HG03175 (cell line): ENCODE measurements around the gene PLEKHG4B.

Source experiments
- ATAC-seq: cut with Tn5 transposase; IDR thresholded peaks from one replicate; pipeline ENCODE4 v1.9.1; 2021; ENCODE audit warnings: mild to moderate bottlenecking, moderate library complexity; ENCODE audit not compliant: unreplicated experiment

Gene PLEKHG4B

GRCh38 chr5:75331-76320 is 16.3 kb upstream of the PLEKHG4B start:
- no peak for ATAC-seq

- no peak for ATAC-seq
Measured at GRCh38 chr5:76358-77169, 15.4 kb upstream of the PLEKHG4B start.

GRCh38 chr5:77170-77501 is 14.8 kb upstream of the PLEKHG4B start:
- ATAC-seq = no peak

GRCh38 chr5:77546-77945 is 14.4 kb upstream of the PLEKHG4B start:
- ATAC-seq = no peak

GRCh38 chr5:77957-78804 is 13.8 kb upstream of the PLEKHG4B start:
- ATAC-seq = no peak

- no peak for ATAC-seq
Measured at GRCh38 chr5:78805-79149, 13.2 kb upstream of the PLEKHG4B start.

- no peak for ATAC-seq
Measured at GRCh38 chr5:79263-79662, 12.7 kb upstream of the PLEKHG4B start.

GRCh38 chr5:79821-80220 is 12.1 kb upstream of the PLEKHG4B start:
- ATAC-seq = no peak

- ATAC-seq = no peak
Measured at GRCh38 chr5:81391-82021, 10.5 kb upstream of the PLEKHG4B start.

GRCh38 chr5:82097-82496 is 9.9 kb upstream of the PLEKHG4B start:
- ATAC-seq = no peak

- ATAC-seq = no peak
Measured at GRCh38 chr5:82570-82969, 9.4 kb upstream of the PLEKHG4B start.

- ATAC-seq = no peak
Measured at GRCh38 chr5:83029-83428, 8.9 kb upstream of the PLEKHG4B start.

GRCh38 chr5:85334-85995 is 6.5 kb upstream of the PLEKHG4B start:
- no peak for ATAC-seq

GRCh38 chr5:89337-90286 is 2.4 kb upstream of the PLEKHG4B start:
- ATAC-seq = no peak

GRCh38 chr5:90590-91547 is 1.1 kb upstream of the PLEKHG4B start:
- no peak for ATAC-seq

GRCh38 chr5:92401-93220 is 643 bp downstream of the PLEKHG4B start:
- ATAC-seq = no peak
